Tibial nerve (tissue), 3 donors: ENCODE results near the gene MAP1A.

Source experiments
- CTCF ChIP-seq, 5 experiments: fragments of 200-600 bp in 3 of 5; fragments of 450-650 bp in 2 of 5; sonication (generic) in 3 of 5; IDR thresholded peaks; one replicate each; pipeline ENCODE4 v1.5.1; 2016 to 2019; ENCODE audit warnings: antibody characterized with exemption in 5 of 5, mild to moderate bottlenecking in 3 of 5, moderate library complexity in 2 of 5
- POLR2A ChIP-seq, 2 donors: fragments of 450-650 bp; IDR thresholded peaks; one replicate each; pipeline ENCODE4 v1.6.1; 2017; ENCODE audit warnings: antibody characterized with exemption in 2 of 2, mild to moderate bottlenecking in 2 of 2, moderate library complexity in 2 of 2

- TF ChIP-seq POLR2A (IDR thresholded peaks at IDR 0.05) (no peak), CTCF (IDR thresholded peaks at IDR 0.05) (no peak)
These were observed 8.3 kb upstream of the MAP1A start for GRCh38 chr15:43508991-43509659.
